Neuron (in vitro differentiated cells): Measurements from ENCODE around the gene FLT1.

Experiments used
- H2AFZ ChIP-seq: one replicate; pipeline ENCODE4 v1.6.1; 2013; ENCODE audit warnings: low read depth, mild to moderate bottlenecking, inconsistent platforms, low read length, moderate library complexity
- H3K27me3 ChIP-seq: one replicate; pipeline ENCODE4 v1.6.1; 2013; ENCODE audit warnings: low read length; ENCODE audit not compliant: insufficient read depth
- H3K36me3 ChIP-seq: one replicate; pipeline ENCODE4 v1.6.1; 2013; ENCODE audit warnings: low read length; ENCODE audit not compliant: insufficient read depth
- H3K4me1 ChIP-seq: one replicate; pipeline ENCODE4 v1.6.1; 2013; ENCODE audit warnings: low read length; ENCODE audit not compliant: insufficient read depth
- H3K4me3 ChIP-seq: 2 replicates; pipeline ENCODE4 v1.5.1; 2013; ENCODE audit warnings: mild to moderate bottlenecking, low read length, moderate library complexity
- H3K9me3 ChIP-seq: one replicate; pipeline ENCODE4 v1.6.1; 2013; ENCODE audit warnings: low read length

Gene FLT1

GRCh38 chr13:28457521-28457920 is 37.4 kb downstream of the FLT1 start:
- no peaks in the 10 kb centered on the region for H3K27me3 ChIP-seq
- H3K9me3 ChIP-seq = no peaks in the 10 kb centered on the region
- H3K36me3 ChIP-seq = no peaks in the 10 kb centered on the region
- no peaks in the 10 kb centered on the region for H3K4me1 ChIP-seq
- H3K4me3 ChIP-seq = no peak overlapping the region
- H2AFZ ChIP-seq = no peak overlapping the region

- H3K9me3 ChIP-seq = no peaks in the 10 kb centered on the region
- no peak overlapping the region for H3K4me3 ChIP-seq
- H3K4me1 ChIP-seq = no peaks in the 10 kb centered on the region
- no peaks in the 10 kb centered on the region for H3K27me3 ChIP-seq
- no peak overlapping the region for H2AFZ ChIP-seq
- no peaks in the 10 kb centered on the region for H3K36me3 ChIP-seq
Measured at GRCh38 chr13:28455580-28456194, 39.2 kb downstream of the FLT1 start.

- no peak overlapping the region for H2AFZ ChIP-seq
- H3K27me3 ChIP-seq = no peaks in the 10 kb centered on the region
- H3K9me3 ChIP-seq = no peaks in the 10 kb centered on the region
- no peaks in the 10 kb centered on the region for H3K4me1 ChIP-seq
- H3K4me3 ChIP-seq = no peak overlapping the region
- no peaks in the 10 kb centered on the region for H3K36me3 ChIP-seq
Measured at GRCh38 chr13:28452755-28453154, 42.2 kb downstream of the FLT1 start.

- no peaks in the 10 kb centered on the region for H3K36me3 ChIP-seq
- no peaks in the 10 kb centered on the region for H3K4me1 ChIP-seq
- H3K4me3 ChIP-seq = no peak overlapping the region
- H3K27me3 ChIP-seq = no peaks in the 10 kb centered on the region
- H2AFZ ChIP-seq = no peak overlapping the region
- no peaks in the 10 kb centered on the region for H3K9me3 ChIP-seq
Measured at GRCh38 chr13:28451482-28452217, 43.3 kb downstream of the FLT1 start.

GRCh38 chr13:28449826-28450773 is 44.8 kb downstream of the FLT1 start:
- no peaks in the 10 kb centered on the region for H3K27me3 ChIP-seq
- no peaks in the 10 kb centered on the region for H3K4me1 ChIP-seq
- H2AFZ ChIP-seq = no peak overlapping the region
- no peaks in the 10 kb centered on the region for H3K36me3 ChIP-seq
- H3K9me3 ChIP-seq = no peaks in the 10 kb centered on the region
- no peak overlapping the region for H3K4me3 ChIP-seq

- no peak overlapping the region for H3K4me3 ChIP-seq
- no peaks in the 10 kb centered on the region for H3K36me3 ChIP-seq
- H2AFZ ChIP-seq = no peak overlapping the region
- H3K27me3 ChIP-seq = no peaks in the 10 kb centered on the region
- no peaks in the 10 kb centered on the region for H3K4me1 ChIP-seq
- no peaks in the 10 kb centered on the region for H3K9me3 ChIP-seq
Measured at GRCh38 chr13:28448651-28449358, 46.1 kb downstream of the FLT1 start.

- no peaks in the 10 kb centered on the region for H3K4me1 ChIP-seq
- H3K36me3 ChIP-seq = no peaks in the 10 kb centered on the region
- H2AFZ ChIP-seq = no peak overlapping the region
- H3K4me3 ChIP-seq = no peak overlapping the region
- H3K27me3 ChIP-seq = no peaks in the 10 kb centered on the region
- H3K9me3 ChIP-seq = no peaks in the 10 kb centered on the region
Measured at GRCh38 chr13:28447989-28448388, 46.9 kb downstream of the FLT1 start.

- Histone ChIP-seq H3K27me3 (no peaks in the 10 kb centered on the region), H3K36me3 (no peaks in the 10 kb centered on the region), H3K4me3 (no peak overlapping the region), H3K9me3 (no peaks in the 10 kb centered on the region), H3K4me1 (no peaks in the 10 kb centered on the region), H2AFZ (no peak overlapping the region)
Measured at GRCh38 chr13:28447206-28447605, 47.7 kb downstream of the FLT1 start.

DNA sequence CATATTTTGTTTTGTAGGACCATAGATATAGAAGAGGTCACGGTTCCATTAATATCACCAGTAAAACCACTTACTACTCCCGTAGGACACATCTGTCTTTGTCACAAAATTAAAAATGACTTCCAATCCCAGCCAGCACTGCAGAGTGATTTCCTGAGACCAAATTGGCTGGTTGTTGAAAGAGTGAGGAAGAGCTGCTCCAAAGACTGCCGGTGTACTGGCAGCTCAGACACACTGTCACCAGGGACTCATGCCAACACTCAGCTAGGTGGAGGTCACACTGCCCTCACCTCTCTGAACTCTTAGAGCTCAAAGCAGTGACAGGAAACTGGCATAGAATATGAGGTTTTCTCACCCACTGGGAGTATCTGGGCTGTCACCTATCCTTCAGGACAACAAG is 52.1 kb downstream of the FLT1 start:
- H3K27me3 ChIP-seq = no peaks in the 10 kb centered on the region
- H2AFZ ChIP-seq = no peak overlapping the region
- no peak overlapping the region for H3K4me3 ChIP-seq
- H3K4me1 ChIP-seq = peaks cover 7% of the 10 kb centered on the region
- no peaks in the 10 kb centered on the region for H3K9me3 ChIP-seq
- H3K36me3 ChIP-seq = no peaks in the 10 kb centered on the region

- H3K36me3 ChIP-seq = no peaks in the 10 kb centered on the region
- H2AFZ ChIP-seq = no peak overlapping the region
- H3K27me3 ChIP-seq = no peaks in the 10 kb centered on the region
- H3K9me3 ChIP-seq = no peaks in the 10 kb centered on the region
- peaks cover 7% of the 10 kb centered on the region for H3K4me1 ChIP-seq
- H3K4me3 ChIP-seq = no peak overlapping the region
Measured at GRCh38 chr13:28441529-28441928, 53.4 kb downstream of the FLT1 start.

DNA sequence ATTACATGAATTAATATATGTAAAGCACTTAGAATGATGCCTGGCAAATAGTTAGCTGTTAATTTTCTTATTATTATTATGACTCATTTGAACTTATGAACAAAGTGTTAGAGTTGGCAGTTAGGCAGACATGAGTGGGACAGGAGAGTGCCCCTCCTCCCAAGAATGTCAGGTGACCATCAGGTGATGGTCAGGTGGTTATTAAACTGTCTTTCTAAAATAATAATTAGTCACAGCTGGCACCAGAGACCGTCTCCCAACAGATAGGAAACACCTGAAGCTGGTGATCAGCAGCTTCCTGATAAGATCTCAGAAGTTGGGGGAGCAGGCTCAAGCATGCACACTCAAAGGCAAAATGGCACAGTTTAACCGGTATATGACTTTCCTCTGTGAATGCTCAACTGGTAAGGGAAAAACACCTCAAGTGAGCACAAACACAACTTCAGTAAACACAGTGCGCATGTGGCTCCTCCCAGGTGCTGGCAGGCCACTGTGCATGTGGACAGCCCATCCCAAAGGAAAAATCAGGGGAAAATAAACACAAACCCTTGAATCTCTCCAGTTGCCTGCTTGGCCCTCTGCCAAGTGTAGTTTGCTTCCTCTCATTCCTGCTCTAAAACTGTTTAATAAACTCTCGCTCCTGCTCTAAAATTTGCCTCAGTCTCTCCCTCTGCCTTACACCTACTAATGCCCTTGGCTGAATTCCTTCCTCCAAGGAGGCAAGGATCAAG is 54.0 kb downstream of the FLT1 start:
- Histone ChIP-seq H3K27me3 (no peaks in the 10 kb centered on the region), H3K36me3 (no peaks in the 10 kb centered on the region), H3K9me3 (no peaks in the 10 kb centered on the region), H2AFZ (no peak overlapping the region), H3K4me3 (no peak overlapping the region), H3K4me1 (peaks cover 7% of the 10 kb centered on the region)

DNA sequence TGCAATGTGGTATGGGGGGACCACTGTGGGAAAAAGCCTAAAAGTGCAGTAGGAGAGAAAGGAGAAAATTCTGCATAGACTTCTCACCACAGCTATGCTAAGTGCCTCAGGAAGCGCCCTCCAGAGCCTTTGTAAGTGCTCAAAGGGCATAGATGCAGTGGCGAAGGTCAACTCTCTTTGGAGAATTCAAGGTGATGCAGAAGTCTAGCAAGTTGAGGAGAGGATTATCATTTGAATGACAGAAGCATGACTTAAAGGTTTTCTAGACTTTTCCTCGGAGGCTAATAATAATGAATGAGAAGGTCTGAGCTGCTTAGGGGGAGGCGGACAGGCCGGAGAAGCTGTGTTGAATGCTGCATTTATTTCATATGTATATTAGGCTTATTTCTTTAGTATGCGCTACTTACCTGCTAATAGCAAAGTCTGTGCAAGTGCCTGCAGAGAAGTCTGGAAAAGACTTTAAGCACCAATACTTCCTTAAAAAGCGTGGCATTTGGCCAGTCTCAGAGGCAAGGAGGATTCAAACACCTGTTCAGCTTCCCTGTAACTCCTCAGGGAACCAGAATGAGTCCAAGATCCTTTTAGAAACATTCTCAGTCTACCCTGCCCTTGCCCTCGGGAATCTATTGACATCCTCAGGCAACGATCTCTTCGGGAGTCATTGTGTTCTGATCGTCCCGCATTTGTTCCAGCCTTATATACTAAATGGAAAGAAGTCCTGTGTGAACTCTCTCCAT is 56.2 kb downstream of the FLT1 start:
- H2AFZ ChIP-seq = no peak overlapping the region

More for the DNA sequence above, 56.2 kb downstream of the FLT1 start:
- Histone ChIP-seq H3K4me3 (no peak overlapping the region), H3K4me1 (peaks cover 7% of the 10 kb centered on the region), H3K9me3 (no peaks in the 10 kb centered on the region), H3K27me3 (no peaks in the 10 kb centered on the region), H3K36me3 (no peaks in the 10 kb centered on the region)
